Activated naive CD4-positive, alpha-beta T cell treated with anti-CD3 and anti-CD28 coated beads, Interleukin-2, amount 50 U/mL, for 16 hours (primary cell): ENCODE results near the gene PTPRG.

ENCODE experiments used
- DNase-seq: peaks from one replicate; pipeline ENCODE4 v3.0.0-alpha.2; 2020

Gene PTPRG

DNA sequence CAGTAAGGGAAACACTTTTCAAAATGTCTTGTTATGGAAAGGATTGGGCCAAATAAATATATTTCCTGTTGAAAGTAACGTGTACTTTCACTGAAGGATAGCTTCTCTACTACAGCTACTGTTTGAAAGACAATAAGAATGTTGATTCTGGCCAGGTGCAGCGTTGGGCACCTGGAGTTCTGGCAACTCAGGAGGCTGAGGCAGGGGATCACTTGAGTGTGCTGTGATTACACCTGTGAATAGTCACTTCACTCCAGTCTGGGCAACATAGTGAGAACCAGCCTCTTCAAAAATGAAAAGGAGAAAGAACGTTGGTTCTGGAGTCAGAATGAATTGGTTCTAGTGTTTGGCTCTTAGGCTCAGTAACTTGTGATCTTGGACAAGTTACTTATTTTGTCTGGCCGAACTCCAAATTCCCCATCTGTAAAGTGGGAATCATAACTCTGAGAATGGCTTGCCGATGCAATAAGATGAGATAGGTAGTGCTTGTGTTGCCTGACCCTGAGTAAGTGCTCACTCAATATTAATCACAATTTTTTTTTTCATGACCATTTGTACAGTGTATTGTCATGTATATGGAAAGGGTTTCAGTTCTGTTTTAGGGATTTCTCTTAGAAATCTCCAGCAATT, 310.8 kb downstream of the PTPRG start:
- DNase-seq, result no peak

DNA sequence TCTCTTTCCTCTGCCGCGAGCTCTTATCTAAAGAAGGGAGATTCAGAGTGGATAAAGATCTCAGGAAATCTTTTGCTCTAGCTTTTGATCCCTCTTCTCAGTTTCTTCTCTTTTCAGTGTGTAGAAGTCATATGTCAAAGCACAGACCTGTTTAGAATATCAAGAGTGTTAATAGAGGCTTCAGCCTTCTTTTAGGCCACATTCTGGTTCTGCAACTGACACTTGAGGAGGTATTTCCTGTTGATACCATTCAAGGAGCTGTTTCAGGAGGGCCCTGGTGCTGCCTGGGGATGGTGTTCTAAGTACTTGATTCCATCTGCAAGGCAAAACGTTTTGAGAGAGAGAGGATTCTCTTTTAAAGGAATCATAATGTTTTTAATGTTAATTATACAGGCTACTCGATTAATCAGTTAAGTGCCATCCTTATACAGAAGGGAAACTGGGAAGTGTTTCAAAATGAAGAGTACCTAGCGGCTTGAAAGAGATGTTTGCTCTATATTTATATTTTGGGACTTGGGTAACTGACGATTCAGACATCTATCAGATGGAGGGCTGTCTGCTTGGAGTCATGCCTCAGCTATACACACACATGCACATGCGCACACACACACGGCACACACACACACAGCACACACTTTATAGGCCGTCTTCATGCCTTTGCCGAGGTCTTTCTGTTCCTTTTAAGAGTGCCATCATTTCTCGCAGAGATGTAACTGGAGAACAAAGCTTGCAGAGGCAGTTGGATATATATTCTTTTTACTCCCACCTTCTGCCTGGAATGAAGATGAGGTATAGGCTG, 313.9 kb downstream of the PTPRG start:
- no peak for DNase-seq

DNA sequence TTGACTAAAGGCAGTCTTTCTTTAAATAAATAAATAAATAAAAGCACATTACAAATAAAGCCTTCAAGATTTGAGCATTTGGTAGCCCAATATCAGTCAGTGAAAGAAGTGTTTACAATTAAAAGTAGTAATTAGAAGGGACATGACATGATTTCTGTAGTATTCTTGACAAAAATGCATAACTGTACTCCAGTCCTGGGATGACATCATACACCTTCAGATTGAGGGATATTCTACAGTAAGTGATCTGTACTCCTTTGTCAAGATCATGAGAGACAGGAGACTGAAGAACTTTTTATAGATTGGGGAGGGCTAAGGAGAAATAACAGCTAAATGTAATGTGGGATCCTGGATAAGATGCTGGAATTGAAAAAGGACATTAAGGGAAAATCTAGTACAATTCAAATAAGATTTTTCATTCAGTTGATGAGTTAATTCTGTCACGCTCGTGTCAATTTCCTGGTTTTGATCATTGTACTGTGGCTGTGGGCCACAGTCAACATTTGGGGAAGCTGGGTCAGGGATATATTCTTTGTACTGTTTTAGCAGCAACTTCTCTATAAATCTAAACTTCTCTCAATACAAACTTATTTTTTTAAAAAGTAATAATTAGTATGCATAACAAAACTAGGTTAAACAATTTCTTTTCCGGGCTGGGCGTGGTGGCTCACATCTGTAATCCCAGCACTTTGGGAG, 314.8 kb downstream of the PTPRG start:
- DNase-seq, result no peak

DNA sequence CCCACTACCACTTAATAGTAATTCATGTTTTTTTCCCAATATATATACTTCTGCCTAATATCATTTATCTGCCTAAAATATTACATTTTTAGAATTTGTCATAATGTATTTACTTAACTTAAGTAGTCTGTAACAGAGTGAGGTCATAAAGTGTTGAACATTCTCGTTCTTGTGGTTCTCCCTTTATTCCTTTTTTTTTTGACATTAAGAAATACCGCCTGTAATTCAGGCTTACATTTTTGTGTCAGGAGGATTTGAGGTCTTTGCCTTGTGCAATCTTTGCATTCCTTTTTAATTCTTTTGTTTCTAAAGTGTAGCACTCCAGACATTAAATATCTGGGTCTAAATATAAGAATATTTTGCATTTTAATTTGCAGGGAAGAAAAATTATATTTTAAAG, 315.4 kb downstream of the PTPRG start:
- no peak for DNase-seq

DNA sequence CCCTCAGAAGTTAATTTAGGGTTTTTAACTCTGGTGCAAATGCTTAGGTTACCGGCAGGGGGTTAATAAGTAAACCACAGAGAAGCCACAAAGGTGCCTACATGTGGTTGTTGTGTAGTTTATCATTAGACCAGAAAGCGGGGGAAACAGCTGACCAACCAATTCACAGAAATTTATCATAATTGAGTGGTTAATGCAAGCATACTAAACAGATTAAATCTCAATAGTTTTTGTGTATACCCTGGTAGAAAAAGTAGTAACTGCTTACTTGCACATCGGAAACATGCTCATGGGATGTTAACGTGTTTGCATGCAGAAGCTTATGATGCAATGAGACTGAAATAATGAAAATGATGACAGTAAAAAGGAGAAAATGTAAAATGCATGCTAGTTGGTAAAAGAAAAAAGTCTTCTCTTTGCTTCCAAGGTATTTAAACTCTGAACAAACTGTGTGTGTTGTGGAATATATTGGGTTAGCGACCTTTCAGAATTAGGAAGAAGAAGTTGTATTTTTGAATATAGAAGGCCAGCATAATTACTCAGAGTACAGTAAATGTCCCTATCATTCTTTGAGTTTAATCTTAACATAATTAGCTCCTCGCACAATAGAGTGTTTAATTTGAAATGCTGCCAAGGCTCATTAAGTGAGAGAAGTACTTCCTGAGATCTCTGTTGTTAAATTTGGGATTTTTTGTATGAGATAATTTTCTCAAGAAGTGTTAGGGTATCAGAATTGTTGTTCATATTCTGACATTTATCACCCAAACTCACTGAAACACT, 316.2 kb downstream of the PTPRG start:
- DNase-seq, result no peak

DNA sequence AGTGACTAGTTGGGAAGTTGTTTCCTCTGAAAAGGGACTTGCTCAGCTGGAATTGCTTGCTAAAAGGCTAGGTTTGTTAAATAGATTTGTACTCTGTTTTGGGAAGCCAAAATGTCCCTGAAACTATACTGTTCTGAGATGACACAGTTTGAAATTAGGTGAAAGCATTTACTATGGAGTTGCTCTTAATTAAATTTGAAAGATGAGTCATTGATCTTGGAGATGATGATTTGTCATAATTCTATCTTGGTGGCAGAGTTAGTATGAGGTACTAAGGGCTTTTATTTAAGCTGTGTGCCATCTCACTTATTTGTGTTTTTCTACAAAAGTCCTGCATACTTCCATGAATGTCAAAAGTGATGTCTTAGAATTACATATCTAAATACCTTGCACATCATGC, 320.9 kb downstream of the PTPRG start:
- DNase-seq, result no peak

DNA sequence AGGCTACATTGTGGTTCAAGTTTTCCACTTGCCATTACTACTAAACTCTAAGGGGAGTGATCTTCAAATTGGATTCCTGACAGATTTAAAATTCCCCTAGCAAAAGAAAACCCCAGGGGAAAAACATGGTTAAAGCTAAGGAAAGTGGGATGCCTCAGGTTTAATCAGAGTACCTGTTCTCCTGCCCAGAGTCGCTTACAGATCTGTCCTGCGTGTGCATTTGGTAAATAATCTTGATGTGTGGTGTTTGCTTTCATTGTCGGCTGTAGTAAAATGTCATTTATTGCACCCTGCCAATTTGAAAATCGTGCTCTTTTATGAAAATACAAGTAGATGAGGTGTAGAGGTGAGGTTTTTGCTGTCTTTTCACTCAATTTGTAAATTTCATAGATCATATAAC, 323.4 kb downstream of the PTPRG start:
- no peak for DNase-seq

DNA sequence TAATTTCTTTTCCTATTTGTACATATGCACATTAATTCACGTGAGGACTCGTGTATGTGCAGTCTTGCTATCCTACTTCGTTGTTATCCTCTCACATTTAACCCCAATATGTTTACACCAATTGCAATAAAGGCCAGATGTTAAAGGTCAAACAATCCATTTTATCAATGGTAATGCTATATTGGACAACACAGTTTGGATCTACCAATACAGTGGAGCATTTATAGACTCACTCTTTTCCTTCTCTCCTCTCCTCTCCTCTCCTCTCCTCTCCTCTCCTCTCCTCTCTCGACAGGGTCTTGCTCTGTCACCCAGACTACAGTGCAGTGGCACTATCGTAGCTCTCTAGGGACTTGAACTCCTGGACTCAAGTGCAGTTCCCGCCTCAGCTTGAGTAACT, 324.0 kb downstream of the PTPRG start:
- DNase-seq, result no peak

DNA sequence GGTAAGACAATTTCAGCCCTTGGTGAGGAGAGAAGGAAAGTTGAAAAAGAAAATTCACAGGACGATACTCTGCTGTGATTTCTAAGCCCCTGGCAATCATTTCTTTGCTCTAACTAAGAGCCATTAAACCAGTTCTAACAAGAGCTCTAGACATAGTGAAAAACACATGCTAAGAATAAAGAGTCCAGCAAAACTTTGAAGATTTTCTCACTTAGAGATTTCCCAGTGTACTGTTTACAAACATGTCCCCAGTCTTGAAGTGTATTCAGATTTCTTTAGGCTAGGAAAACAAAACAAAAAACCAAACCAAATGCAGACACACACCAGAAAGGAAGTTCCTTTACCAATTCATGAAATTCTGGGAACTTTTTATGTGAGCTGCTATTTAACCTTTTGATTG, 325.8 kb downstream of the PTPRG start:
- DNase-seq, result no peak

DNA sequence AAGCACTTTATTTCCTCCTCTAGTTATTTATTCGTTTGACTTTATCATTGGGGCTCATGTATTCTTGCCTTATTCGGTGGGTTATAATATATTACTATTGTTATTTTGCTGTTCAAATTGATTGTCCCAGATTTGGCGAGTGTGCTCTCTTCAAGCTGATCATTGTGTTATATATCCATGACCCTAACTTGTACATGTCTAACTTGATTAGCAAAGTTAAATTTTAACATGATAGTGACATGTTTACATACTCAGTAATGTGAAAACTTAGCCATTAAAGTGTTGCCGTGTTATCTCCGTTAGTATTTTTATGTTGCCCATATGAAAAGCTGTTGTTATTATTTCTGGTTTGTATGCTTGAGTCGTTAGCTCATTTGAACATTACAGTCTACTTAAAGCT, 327.9 kb downstream of the PTPRG start:
- no peak for DNase-seq

DNA sequence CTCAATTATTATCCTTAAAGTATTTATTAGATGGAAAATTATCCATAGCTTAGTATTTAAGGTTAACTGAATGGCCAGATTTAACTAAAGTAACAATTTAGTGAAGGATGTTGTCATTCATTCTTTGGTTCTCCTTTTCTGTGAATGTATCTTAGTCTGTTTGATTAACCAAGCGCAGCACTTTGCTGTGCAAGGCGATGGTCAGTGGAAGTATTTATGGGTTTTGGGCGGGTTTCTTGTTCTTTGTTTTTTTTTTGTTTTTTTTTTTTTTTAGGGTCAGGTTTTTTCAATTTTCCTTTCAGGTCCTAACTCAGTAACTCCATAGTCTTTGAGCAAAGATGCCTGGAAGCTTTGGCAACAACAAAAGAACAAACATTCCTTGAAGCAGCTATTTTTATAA, 328.8 kb downstream of the PTPRG start:
- no peak for DNase-seq

DNA sequence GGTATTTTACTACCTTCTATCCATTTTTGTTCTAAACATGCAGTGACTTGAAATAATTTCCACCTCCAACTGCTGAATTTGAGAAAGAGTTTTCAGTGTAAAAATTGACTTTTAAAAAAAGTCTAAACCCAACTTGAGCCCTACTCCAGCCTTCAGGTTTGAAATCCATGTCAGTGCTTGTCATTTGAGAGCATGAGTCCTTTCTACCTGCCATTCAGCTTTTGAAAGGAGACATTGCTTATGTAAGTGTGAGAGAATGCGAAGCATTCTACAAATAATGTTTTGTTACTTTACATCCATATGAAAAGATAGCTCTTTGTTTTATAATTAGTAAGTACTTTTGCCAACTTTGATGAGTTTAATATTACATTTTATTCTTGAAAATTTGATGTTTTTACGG, 329.2 kb downstream of the PTPRG start:
- no peak for DNase-seq

DNA sequence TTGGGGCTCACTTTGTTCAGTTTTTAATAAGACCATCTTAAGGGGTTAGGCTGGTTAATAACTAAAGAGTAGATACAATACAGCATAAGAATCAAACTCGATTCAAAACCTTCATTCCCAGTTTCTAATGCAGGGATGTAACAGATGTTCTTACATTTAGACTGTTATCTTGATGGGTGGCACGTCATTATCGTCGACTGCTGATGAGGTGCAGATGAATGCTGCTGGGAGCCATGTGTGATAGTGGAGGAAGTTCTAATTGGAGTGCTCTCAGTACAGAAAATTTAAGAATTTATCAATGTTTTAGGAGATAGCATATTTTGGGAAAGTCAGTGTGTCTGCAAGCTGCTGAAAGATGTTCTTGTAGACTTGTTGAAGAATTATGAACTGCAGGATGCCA, 331.5 kb downstream of the PTPRG start:
- no peak for DNase-seq

DNA sequence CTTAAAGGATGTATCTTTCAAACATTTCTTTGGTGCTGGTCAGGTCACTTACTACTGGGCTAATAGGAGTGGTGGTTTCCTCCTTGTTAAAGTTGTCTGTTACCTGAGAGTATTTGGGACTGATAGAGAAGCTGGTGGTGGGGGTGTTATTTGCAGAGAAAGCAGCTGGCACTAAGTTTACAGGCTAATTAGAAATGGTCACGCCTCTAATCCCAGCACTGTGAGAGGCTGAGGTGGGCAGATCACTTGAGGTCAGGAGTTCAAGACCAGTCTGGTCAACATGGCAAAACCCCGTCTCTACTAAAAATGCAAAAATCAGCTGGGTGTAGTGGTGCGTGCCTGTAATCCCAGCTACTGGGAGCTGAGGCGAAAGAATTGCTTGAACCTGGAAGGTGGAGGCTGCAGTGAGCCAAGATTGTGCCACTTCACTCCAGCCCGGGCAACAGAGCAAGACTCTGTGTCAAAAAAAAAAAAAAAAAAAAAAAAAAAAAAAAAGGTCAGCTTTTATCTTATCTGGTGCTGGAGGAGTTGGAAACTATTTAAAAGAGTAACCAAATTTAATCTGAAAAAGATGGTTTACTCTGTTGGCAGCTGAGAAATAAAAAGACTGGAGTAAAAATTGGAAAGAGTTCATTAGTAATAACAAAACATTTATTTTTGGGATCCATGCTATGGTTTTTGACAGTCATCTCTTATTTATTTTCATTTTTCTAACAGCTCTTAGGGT, 332.6 kb downstream of the PTPRG start:
- no peak for DNase-seq

DNA sequence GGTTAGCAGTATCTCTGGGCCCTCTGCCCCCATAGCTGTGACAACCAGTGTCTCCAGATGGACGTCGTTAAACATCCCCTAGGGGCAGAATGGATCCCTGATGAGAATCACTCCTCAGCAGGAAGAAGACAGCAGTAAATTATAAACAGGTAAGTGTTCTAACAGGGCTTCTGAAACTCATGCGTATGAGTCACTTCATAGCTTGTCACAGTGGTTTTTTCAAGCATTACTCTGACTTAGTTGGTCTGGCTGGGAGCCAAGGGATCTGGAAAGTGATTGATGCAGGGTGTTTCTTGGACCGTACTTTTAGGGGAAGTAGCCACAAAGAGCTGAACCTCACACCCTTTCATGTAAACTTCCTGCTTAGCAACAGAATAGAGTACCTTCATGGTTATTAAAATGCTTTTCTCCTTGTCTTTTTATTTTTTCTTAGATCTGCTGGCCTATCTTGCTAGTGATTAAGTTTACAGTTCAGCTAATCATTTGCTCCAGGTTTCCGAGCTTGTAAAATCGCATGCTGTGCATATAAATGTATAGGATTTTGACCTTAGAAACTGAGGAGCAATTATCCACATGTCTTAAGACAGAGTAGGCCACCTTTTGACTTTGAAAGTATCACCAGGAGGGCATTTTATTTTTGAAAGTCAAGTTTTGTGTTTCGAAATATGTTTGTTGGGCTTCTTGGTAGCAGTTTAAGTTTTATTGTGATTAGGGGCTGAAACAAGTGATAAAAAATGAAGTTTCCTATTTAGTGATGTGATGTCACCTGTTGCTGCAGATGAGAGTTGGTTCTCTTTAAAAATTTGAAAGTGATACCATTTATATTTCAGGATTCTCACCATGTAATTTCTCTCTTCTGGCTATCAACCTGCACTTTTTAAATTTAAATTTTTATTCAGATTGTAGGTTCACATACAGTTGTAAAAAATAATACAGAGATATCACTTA, 333.9 kb downstream of the PTPRG start:
- DNase-seq, result peak; percentile 26

DNA sequence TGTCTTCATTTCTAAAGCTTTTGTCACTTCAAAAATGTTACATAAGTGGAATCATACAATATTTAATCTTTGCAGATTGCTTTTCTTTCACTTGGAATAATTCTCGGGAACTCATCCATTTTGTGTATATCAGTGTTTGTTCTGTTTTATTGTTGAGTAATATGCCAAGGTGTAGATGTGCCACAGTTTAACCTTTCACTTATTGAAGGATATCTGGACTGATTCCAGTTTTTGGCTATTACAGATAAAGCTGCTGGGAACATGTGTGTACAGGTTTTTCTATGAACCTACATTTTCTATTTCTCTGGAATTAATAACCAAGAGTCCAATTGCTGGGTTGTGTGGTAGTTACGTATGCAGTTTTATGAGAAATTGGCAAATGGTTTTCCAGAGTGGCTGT, 334.9 kb downstream of the PTPRG start:
- no peak for DNase-seq

DNA sequence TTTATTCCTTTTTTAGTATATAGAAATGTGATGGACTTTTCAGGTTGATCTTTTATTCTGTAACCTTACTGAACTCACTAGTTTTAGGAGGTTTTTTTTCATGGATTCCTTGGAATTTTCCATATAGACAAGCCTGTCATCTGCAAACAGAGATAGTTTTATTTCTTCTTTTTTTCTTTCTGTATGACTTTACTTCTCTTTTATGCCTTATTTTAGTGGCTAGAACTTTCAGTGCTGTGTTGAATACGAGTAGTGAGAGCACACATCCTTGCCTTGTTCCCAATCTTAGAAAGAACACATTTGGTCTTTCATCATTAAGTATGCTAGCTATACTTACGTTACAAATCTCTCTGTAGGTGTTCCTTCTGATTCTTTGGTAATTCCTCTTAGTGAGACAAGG, 336.5 kb downstream of the PTPRG start:
- no peak for DNase-seq

DNA sequence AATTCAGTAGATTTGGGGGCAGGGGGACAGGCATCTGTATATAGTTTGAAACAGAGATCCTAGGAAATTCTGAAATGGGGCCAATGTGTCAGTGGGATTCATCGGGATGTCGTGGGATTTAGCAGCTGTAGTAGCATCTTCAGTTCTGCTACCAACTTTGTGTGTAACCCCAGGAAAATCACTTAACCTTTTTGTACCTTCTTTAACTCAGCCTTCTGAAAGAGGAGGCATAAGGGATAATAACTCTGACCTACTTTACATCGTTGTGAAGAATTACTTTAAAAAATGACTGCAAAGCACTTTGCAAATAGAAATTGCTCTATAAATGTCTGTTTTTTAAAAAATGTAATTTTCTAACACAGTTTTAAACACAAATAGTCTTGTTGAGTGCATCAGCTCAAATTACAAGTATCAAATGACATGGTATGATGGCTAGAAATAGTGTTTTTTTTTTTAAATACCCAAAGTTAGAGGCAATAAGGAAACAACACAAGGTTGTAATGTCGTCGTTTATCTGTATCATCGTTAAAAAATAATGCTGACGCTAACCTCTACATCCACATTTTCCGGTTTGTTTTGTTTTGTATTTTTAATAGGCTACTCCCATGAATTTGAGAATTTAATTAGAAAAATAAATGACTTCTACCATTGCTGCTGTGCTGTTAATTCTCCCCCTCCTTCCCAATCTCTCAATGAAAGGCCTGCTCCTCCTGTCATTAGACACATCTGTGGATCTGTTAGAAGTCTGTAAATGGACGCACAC, 338.5 kb downstream of the PTPRG start:
- no peak for DNase-seq

DNA sequence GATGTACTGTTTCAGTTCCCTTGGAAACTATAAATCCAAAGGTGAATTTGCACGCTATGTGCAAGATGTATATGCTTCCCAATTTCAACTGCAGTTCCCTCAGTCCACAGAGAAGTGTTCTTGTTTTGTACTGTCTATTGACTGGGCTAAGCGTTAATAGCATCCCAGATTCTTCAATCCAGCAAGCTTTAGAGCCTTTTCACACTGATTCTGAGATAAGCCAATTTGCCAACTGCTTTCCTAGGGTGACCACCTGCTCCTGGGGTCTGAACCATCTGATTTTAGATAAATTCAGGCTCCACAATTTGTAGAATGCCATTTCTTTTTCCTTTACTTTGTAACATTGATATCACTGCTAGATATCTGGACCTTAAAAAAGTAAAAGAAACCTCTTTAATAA, 340.1 kb downstream of the PTPRG start:
- no peak for DNase-seq

DNA sequence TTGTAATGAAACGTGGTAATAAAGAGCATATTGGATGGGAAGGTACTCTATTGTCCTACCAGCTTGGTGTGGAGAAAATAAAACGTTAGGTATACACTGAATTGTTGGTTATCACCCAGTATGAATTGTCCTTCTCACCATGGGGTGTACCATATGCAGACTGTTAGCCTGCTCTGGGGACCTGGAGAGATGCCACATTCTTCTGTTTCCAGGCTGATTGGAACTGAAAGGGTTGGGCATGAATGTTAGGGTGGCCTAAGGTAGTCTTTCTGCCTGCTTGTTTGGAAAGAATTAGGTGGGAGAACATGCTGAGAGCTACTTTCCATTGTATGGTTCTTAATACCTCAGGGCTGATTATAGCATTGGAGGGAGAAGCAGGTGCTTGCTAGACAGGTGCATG, 340.6 kb downstream of the PTPRG start:
- no peak for DNase-seq

DNA sequence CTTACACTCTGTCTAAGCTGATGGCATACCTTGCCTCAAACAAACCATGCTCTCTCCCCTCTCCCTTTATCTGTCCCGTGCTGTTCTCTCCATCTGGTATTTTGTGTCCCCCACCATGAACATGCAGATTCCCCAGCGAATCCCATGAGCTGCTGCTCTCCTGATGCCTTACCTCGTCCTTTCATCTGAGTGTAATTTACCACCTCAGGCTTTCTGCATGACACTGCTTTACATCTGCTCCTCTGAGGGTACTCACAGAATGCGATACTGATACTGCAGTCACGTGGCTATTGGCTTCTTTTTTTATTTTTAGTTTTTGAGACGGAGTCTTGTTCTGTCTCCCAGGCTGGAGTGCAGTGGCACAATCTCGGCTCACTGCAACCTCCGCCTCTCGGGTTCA, 341.7 kb downstream of the PTPRG start:
- no peak for DNase-seq
